ENCODE data around the gene PLEKHA6.
"Not testable (repeated sequence)": the region's sequence is repeated elsewhere in the genome, so short reads cannot be mapped to it uniquely, and the experiment has no call there.

The PLEKHA6 gene

GRCh38 chr1:204258213-204259115 lies 101.3 kb downstream of the PLEKHA6 start:
- peak; percentile 19 to 58 for DNase-seq

- DNase-seq = no peak
Observed at GRCh38 chr1:204257446-204257845, 102.3 kb downstream of the PLEKHA6 start.

GRCh38 chr1:204256531-204256930 lies 103.2 kb downstream of the PLEKHA6 start:
- DNase-seq = no peak

- DNase-seq = no peak
Observed at GRCh38 chr1:204255966-204256365, 103.8 kb downstream of the PLEKHA6 start.

GRCh38 chr1:204255225-204255624 lies 104.5 kb downstream of the PLEKHA6 start:
- no peak for DNase-seq

- peak; percentile 82 to 91 for DNase-seq
Observed at GRCh38 chr1:204254031-204254661, 105.6 kb downstream of the PLEKHA6 start.

- DNase-seq = no peak
Observed at GRCh38 chr1:204251926-204252689, 107.6 kb downstream of the PLEKHA6 start.

GRCh38 chr1:204251286-204251685 lies 108.4 kb downstream of the PLEKHA6 start:
- no peak for DNase-seq

- no peak for DNase-seq
Observed at GRCh38 chr1:204250428-204251030, 109.2 kb downstream of the PLEKHA6 start.

- DNase-seq = no peak
Observed at GRCh38 chr1:204249736-204250427, 109.8 kb downstream of the PLEKHA6 start.

GRCh38 chr1:204248954-204249353 lies 110.8 kb downstream of the PLEKHA6 start:
- no peak for DNase-seq

- no peak for DNase-seq
Observed at GRCh38 chr1:204246876-204247275, 112.9 kb downstream of the PLEKHA6 start.

GRCh38 chr1:204242920-204243319 lies 116.8 kb downstream of the PLEKHA6 start:
- no peak for DNase-seq

- DNase-seq = no peak
Observed at GRCh38 chr1:204241914-204242313, 117.8 kb downstream of the PLEKHA6 start.

- DNase-seq = peak; percentile 3 to 6
Observed at GRCh38 chr1:204241050-204241449, 118.7 kb downstream of the PLEKHA6 start.

- DNase-seq = no peak
Observed at GRCh38 chr1:204240233-204240632, 119.5 kb downstream of the PLEKHA6 start.

- not testable (repeated sequence) for DNase-seq
Observed at GRCh38 chr1:204239401-204239800, 120.3 kb downstream of the PLEKHA6 start.

GRCh38 chr1:204238520-204238919 lies 121.2 kb downstream of the PLEKHA6 start:
- not testable (repeated sequence) for DNase-seq

GRCh38 chr1:204237515-204237914 lies 122.2 kb downstream of the PLEKHA6 start:
- not testable (repeated sequence) for DNase-seq

- no peak for DNase-seq
Observed at GRCh38 chr1:204232526-204232925, 127.2 kb downstream of the PLEKHA6 start.

- no peak for DNase-seq
Observed at GRCh38 chr1:204230211-204230610, 129.5 kb downstream of the PLEKHA6 start.

- DNase-seq = no peak
Observed at GRCh38 chr1:204228896-204229295, 130.8 kb downstream of the PLEKHA6 start.

All from inflammatory macrophage treated with lipopolysaccharide for 1 hour (primary cell).